GM23338 (cell line): Measurements from ENCODE around the gene SLC18B1. TPM values are rescaled to one million over a fixed set of nuclear protein-coding genes. Genes with fewer than 3 reads are reported as not detected.
A peak's percentile ranks its signal among the peaks of the same experiment; 100 is the strongest.

Source experiments
- ATAC-seq: fragments of 200-7000 bp; cut with Tn5 transposase; 3 replicates; pipeline ENCODE4 v1.9.1; 2020
- DNase-seq: peaks from one replicate; pipeline ENCODE4 v3.0.0-alpha.2; 2015; ENCODE audit warnings: low spot score
- H2AFZ ChIP-seq: fragments of 200-600 bp; sonication (generic); 2 replicates; pipeline ENCODE4 v1.8.0; 2016; ENCODE audit warnings: antibody characterized with exemption, mild to moderate bottlenecking, moderate library complexity
- H3F3A ChIP-seq: fragments of 200-600 bp; sonication (generic); replicated peaks from 2 replicates; pipeline ENCODE4 v1.8.0; 2017; ENCODE audit warnings: antibody characterized with exemption, mixed run types, low read depth
- H3K27ac ChIP-seq: fragments of 200-600 bp; sonication (generic); 2 replicates; pipeline ENCODE4 v1.6.1; 2016; ENCODE audit warnings: low read depth
- H3K27me3 ChIP-seq: fragments of 200-600 bp; sonication (generic); 2 replicates; pipeline ENCODE4 v1.8.0; 2016; ENCODE audit warnings: mild to moderate bottlenecking, mixed run types, moderate library complexity; ENCODE audit not compliant: insufficient read depth
- H3K36me3 ChIP-seq: fragments of 200-600 bp; sonication (generic); 2 replicates; pipeline ENCODE4 v1.8.0; 2016; ENCODE audit warnings: mild to moderate bottlenecking; ENCODE audit not compliant: insufficient read depth
- H3K4me1 ChIP-seq: fragments of 200-600 bp; sonication (generic); 2 replicates; pipeline ENCODE4 v1.8.0; 2016; ENCODE audit warnings: mild to moderate bottlenecking, moderate library complexity; ENCODE audit not compliant: insufficient read depth
- H3K4me2 ChIP-seq: fragments of 200-600 bp; sonication (generic); 2 replicates; pipeline ENCODE4 v1.7.1; 2017; ENCODE audit warnings: mixed run types
- H3K4me3 ChIP-seq: fragments of 200-600 bp; sonication (generic); 2 replicates; pipeline ENCODE4 v1.6.1; 2016; ENCODE audit warnings: mixed run types
- H3K79me2 ChIP-seq: fragments of 200-600 bp; sonication (generic); replicated peaks from 2 replicates; pipeline ENCODE4 v1.8.0; 2017; ENCODE audit warnings: mild to moderate bottlenecking; ENCODE audit not compliant: insufficient read depth
- H3K9me2 ChIP-seq: fragments of 200-600 bp; sonication (generic); 2 replicates; pipeline ENCODE4 v1.8.0; 2017; ENCODE audit not compliant: insufficient read depth
- H4K20me1 ChIP-seq: fragments of 200-600 bp; sonication (generic); replicated peaks from 2 replicates; pipeline ENCODE4 v1.8.0; 2017; ENCODE audit warnings: mild to moderate bottlenecking; ENCODE audit not compliant: insufficient read depth
- H3K27ac Mint-ChIP-seq: 2 replicates; pipeline ENCODE4 v1.8.0; 2020; ENCODE audit warnings: inconsistent platforms, mild to moderate bottlenecking, moderate library complexity, mixed read lengths
- H3K27me3 Mint-ChIP-seq: 3 replicates; pipeline ENCODE4 v1.8.0; 2022; ENCODE audit warnings: low read depth, mild to moderate bottlenecking, moderate library complexity, mixed read lengths, inconsistent platforms; ENCODE audit not compliant: insufficient read depth, poor library complexity
- H3K36me3 Mint-ChIP-seq: 3 replicates; pipeline ENCODE4 v1.8.0; 2021; ENCODE audit warnings: low read depth, mild to moderate bottlenecking, inconsistent platforms, moderate library complexity, mixed read lengths
- H3K4me1 Mint-ChIP-seq: 3 replicates; pipeline ENCODE4 v1.8.0; 2020; ENCODE audit warnings: mild to moderate bottlenecking, inconsistent platforms, mixed read lengths
- H3K4me3 Mint-ChIP-seq: 3 replicates; pipeline ENCODE4 v1.8.0; 2021; ENCODE audit warnings: moderate library complexity, mild to moderate bottlenecking, inconsistent platforms, mixed read lengths
- H3K9me3 Mint-ChIP-seq: 3 replicates; pipeline ENCODE4 v1.8.0; 2020; ENCODE audit warnings: moderate library complexity, mild to moderate bottlenecking, inconsistent platforms, mixed read lengths
- CREB1 ChIP-seq: fragments of 250-450 bp; sonication (Bioruptor Pico); IDR thresholded peaks from 2 replicates; pipeline ENCODE4 v1.5.0; 2020; ENCODE audit warnings: low read depth, mild to moderate bottlenecking, moderate library complexity
- CTCF ChIP-seq, 2 experiments: fragments of 200-600 bp in 1 of 2; sonication (generic) in 1 of 2; conservative IDR thresholded peaks; 2 replicates each; pipeline versions ENCODE4 v1.5.1 to v1.6.1; 2016 to 2017; ENCODE audit warnings: antibody characterized with exemption in 2 of 2, low read depth in 2 of 2, mild to moderate bottlenecking in 2 of 2, moderate library complexity in 1 of 2
- ETS1 ChIP-seq: IDR thresholded peaks from 2 replicates; pipeline ENCODE4 v1.6.1; 2016; ENCODE audit warnings: antibody characterized with exemption
- EZH2 ChIP-seq: fragments of 200-600 bp; sonication (generic); IDR thresholded peaks from one replicate; pipeline ENCODE4 v1.8.0; 2017; ENCODE audit warnings: antibody characterized with exemption, mild to moderate bottlenecking, low read depth; ENCODE audit not compliant: unreplicated experiment
- EZH2phosphoT487 ChIP-seq: fragments of 200-600 bp; sonication (generic); IDR thresholded peaks from one replicate; pipeline ENCODE4 v1.8.1; 2018; ENCODE audit warnings: antibody characterized with exemption; ENCODE audit not compliant: unreplicated experiment
- JUNB ChIP-seq: IDR thresholded peaks from one replicate; pipeline ENCODE4 v1.6.1; 2016; ENCODE audit warnings: antibody characterized with exemption; ENCODE audit not compliant: unreplicated experiment
- NANOG ChIP-seq: IDR thresholded peaks from 2 replicates; pipeline ENCODE4 v1.6.1; 2016; ENCODE audit warnings: antibody characterized with exemption, borderline replicate concordance
- STAT1 ChIP-seq: IDR thresholded peaks from one replicate; pipeline ENCODE4 v1.6.1; 2016; ENCODE audit warnings: antibody characterized with exemption; ENCODE audit not compliant: unreplicated experiment
- ZNF114 ChIP-seq: fragments of 250-450 bp; sonication (Bioruptor Pico); IDR thresholded peaks from 2 replicates; pipeline ENCODE4 v1.5.0; 2020; ENCODE audit warnings: mild to moderate bottlenecking, moderate library complexity
- ZNF331 ChIP-seq: fragments of 250-450 bp; sonication (Bioruptor Pico); IDR thresholded peaks from 2 replicates; pipeline ENCODE4 v1.5.0; 2020; ENCODE audit warnings: low read depth, mild to moderate bottlenecking, moderate library complexity
- ZNF462 ChIP-seq: fragments of 250-450 bp; sonication (Bioruptor Pico); IDR thresholded peaks from 2 replicates; pipeline ENCODE4 v1.5.0; 2020; ENCODE audit warnings: mild to moderate bottlenecking, moderate library complexity
- polyA plus RNA-seq: library from polyadenylated mRNA; unstranded; fragments of >200 nt; fragmentation: Nextera tagmentation; extraction: Ambion mirVana; gene quantifications from 2 replicates; pipeline ENCODE4 v1.2.1, GENCODE V29; 2016
- total RNA-seq: library from RNA; depleted of rRNA; stranded (reverse); fragments of >200 nt; shearing (Covaris generic); gene quantifications from 2 replicates; pipeline ENCODE4 v1.2.3, GENCODE V29; 2014

The SLC18B1 gene
- total and polyA plus RNA-seq, 2 experiments from 2014 or later: 26.4 to 37.4 TPM

- TF ChIP-seq ZNF462 (no peak), ZNF114 (CRISPR knock-in tag) (no peak), ETS1 (no peak), CREB1 (CRISPR knock-in tag) (no peak), CTCF (conservative IDR thresholded peaks at IDR 0.05; ENCODE audit: low read depth in 2 of 2) (no peak), JUNB (no peak), STAT1 (no peak), NANOG (no peak), ZNF331 (no peak), EZH2 (no peak), EZH2phosphoT487 (no peak)
- Histone ChIP-seq H2AFZ (peak overlapping the region; percentile 89), H3K9me2 (no peaks in the 10 kb centered on the region), H3K36me3 (peaks cover 25% of the 10 kb centered on the region), H3K79me2 (peaks cover 29% of the 10 kb centered on the region), H3F3A (peaks cover 27% of the 10 kb centered on the region), H4K20me1 (peaks cover 22% of the 10 kb centered on the region), H3K27ac (peak overlapping the region; percentile 92), H3K4me3 (peak overlapping the region; percentile 79), H3K4me1 (peaks cover 28% of the 10 kb centered on the region), H3K27me3 (no peaks in the 10 kb centered on the region), H3K4me2 (peak overlapping the region; percentile 89)
- H3K36me3 Mint-ChIP-seq: peaks cover 35% of the 10 kb centered on the region
- H3K27ac Mint-ChIP-seq: peak overlapping the region; percentile 98
- peaks cover 38% of the 10 kb centered on the region for H3K27me3 Mint-ChIP-seq
- peaks cover 3% of the 10 kb centered on the region; the same call in 1 of the 3 replicates for H3K9me3 Mint-ChIP-seq
- peaks cover 20% of the 10 kb centered on the region; the same call in 2 of the 3 replicates for H3K4me1 Mint-ChIP-seq
- ATAC-seq: no peak
- H3K4me3 Mint-ChIP-seq: peak overlapping the region; percentile 99
- no peak for DNase-seq
These were observed 13.9 kb upstream of the SLC18B1 start for GRCh38 chr6:132812255-132812732.
